Suprapubic skin (tissue), 4 donors: ENCODE results near the gene ANO2. TPM values are rescaled to one million over a fixed set of nuclear protein-coding genes. Genes with fewer than 3 reads are reported as not detected.

Experiments
- DNase-seq, 2 donors: peaks; one replicate each; pipeline ENCODE4 v3.0.0-alpha.2; 2019; ENCODE audit warnings: low spot score in 2 of 2
- H3K27ac ChIP-seq: fragments of 200-600 bp; sonication (generic); one replicate; pipeline ENCODE4 v1.5.1; 2019
- H3K27me3 ChIP-seq: fragments of 200-600 bp; sonication (generic); one replicate; pipeline ENCODE4 v1.5.1; 2019
- H3K36me3 ChIP-seq: fragments of 200-600 bp; sonication (generic); one replicate; pipeline ENCODE4 v1.5.1; 2019
- H3K4me1 ChIP-seq: fragments of 200-600 bp; sonication (generic); one replicate; pipeline ENCODE4 v1.5.1; 2019
- H3K4me3 ChIP-seq: fragments of 200-600 bp; sonication (generic); one replicate; pipeline ENCODE4 v1.5.1; 2019; ENCODE audit warnings: mild to moderate bottlenecking
- H3K9me3 ChIP-seq: fragments of 200-600 bp; sonication (generic); one replicate; pipeline ENCODE4 v1.5.1; 2019
- EP300 ChIP-seq: sonication (generic); formaldehyde crosslinking; IDR thresholded peaks from one replicate; pipeline ENCODE4 v1.6.1; 2017; ENCODE audit warnings: antibody characterized with exemption
- POLR2A ChIP-seq, 2 donors: fragments of 450-650 bp; IDR thresholded peaks; one replicate each; pipeline ENCODE4 v1.6.1; 2017; ENCODE audit warnings: antibody characterized with exemption in 2 of 2, mild to moderate bottlenecking in 2 of 2, moderate library complexity in 2 of 2
- POLR2AphosphoS5 ChIP-seq, 3 donors: sonication (generic); formaldehyde crosslinking; IDR thresholded peaks; one replicate each; pipeline ENCODE4 v1.6.1; 2017; ENCODE audit warnings: antibody characterized with exemption in 3 of 3
- WGBS: methylation state at CpG from one replicate; pipeline ENCODE4 v1.1.5; 2018; 5-methylcytosine and 5-hydroxymethylcytosine counted together
- total RNA-seq, 4 donors: library from RNA; depleted of rRNA; stranded (reverse); fragments of >200 nt; gene quantifications; one replicate each; pipeline ENCODE4 v1.1.0, GENCODE V29; 2016
- TF ChIP-seq, protein P1 (sequence below), 2 donors: fragments of 200-600 bp in 1 of 2; fragments of 450-650 bp in 1 of 2; sonication (generic) in 1 of 2; IDR thresholded peaks; one replicate each; pipeline ENCODE4 v1.5.1; 2016 to 2019; ENCODE audit warnings: antibody characterized with exemption in 2 of 2, mild to moderate bottlenecking in 1 of 2, moderate library complexity in 1 of 2

The ANO2 gene
- total RNA-seq, 4 donors from 2014 or later = 1.1 to 9.7 (median 2.0) TPM

DNA sequence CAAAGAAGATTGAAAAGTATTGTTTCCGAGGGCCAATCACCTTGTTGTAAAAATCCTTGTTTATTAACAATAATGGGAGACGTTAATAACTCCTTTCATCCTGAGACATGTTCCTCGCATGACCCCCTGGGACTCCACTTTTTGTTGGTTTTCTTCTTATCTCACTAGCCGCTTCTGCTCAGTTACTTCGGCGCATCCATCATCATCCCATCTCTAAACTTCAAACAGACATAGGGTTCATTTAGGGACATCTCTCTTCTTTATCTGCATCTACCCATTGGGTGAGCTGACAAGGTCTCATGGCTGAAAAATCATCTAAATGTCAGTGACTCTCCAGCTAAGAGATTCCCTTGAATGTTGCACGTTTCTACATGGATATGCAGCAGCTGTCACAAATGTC is 252.2 kb downstream of the ANO2 start:
- peaks cover 2% of the 10 kb centered on the region for H3K27me3 ChIP-seq
- 96% methylated on average over 7 of the region's 7 CpGs for WGBS
- no peak overlapping the region for H3K27ac ChIP-seq

DNA sequence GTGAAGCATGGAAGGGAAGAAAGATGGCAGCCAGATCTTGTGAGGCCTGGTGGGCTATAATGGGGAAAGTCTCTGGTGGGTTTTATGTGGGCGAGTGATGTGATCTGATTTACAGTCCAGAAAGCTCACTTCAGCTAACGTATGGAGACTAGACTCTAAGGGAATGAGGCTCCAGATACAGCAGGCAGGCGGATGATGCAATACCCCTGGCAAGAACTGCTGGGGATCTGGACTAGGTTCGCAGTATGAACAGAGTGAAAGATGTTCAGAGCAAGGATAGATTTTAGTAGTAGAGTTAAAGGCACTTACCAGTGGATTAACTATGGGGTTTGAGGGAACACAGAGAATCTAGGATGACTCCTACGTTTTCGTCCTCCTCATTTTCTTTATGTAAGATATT is 253.1 kb downstream of the ANO2 start:
- DNase-seq = no peak
- H3K9me3 ChIP-seq = no peaks in the 10 kb centered on the region
- no peaks in the 10 kb centered on the region for H3K36me3 ChIP-seq
- H3K4me1 ChIP-seq = no peaks in the 10 kb centered on the region
- no peaks in the 10 kb centered on the region for H3K27me3 ChIP-seq
- WGBS = 72% methylated on average over 6 of the region's 6 CpGs
- H3K27ac ChIP-seq = no peak overlapping the region
- TF ChIP-seq POLR2AphosphoS5 (IDR thresholded peaks at IDR 0.05) (no peak), EP300 (no peak), POLR2A (IDR thresholded peaks at IDR 0.05) (no peak)
- TF ChIP-seq, protein P1, sequence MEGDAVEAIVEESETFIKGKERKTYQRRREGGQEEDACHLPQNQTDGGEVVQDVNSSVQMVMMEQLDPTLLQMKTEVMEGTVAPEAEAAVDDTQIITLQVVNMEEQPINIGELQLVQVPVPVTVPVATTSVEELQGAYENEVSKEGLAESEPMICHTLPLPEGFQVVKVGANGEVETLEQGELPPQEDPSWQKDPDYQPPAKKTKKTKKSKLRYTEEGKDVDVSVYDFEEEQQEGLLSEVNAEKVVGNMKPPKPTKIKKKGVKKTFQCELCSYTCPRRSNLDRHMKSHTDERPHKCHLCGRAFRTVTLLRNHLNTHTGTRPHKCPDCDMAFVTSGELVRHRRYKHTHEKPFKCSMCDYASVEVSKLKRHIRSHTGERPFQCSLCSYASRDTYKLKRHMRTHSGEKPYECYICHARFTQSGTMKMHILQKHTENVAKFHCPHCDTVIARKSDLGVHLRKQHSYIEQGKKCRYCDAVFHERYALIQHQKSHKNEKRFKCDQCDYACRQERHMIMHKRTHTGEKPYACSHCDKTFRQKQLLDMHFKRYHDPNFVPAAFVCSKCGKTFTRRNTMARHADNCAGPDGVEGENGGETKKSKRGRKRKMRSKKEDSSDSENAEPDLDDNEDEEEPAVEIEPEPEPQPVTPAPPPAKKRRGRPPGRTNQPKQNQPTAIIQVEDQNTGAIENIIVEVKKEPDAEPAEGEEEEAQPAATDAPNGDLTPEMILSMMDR (IDR thresholded peaks at IDR 0.05) = no peak
- H3K4me3 ChIP-seq = no peak overlapping the region

More for the DNA sequence above, 252.2 kb downstream of the ANO2 start:
- Histone ChIP-seq H3K9me3 (peaks cover 3% of the 10 kb centered on the region), H3K4me1 (no peaks in the 10 kb centered on the region), H3K4me3 (no peak overlapping the region), H3K36me3 (no peaks in the 10 kb centered on the region)
- TF ChIP-seq POLR2AphosphoS5 (IDR thresholded peaks at IDR 0.05) (no peak), POLR2A (IDR thresholded peaks at IDR 0.05) (no peak), EP300 (no peak)
- TF ChIP-seq, protein P1 (IDR thresholded peaks at IDR 0.05) = no peak
- no peak for DNase-seq

DNA sequence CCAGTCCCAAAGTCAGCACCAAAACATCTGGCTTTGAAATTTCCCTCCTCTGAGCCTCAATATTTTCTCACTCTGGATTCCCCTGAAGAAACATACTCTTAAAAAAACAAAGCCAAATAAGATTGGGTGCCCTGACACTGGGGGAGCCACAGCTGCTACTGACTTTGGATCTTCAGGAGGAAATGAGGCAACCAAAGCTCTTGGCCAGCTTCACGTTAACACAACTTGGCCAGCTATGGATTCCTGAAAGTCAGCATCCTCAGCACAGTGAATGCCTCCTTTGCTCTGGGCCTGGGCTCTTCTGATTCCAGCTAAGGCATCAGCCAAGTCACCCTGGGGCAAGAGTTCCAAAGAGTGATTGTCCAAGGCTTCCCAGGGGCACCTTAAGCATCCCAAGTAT is 254.8 kb downstream of the ANO2 start:
- Histone ChIP-seq H3K4me1 (no peaks in the 10 kb centered on the region), H3K27ac (no peak overlapping the region), H3K36me3 (no peaks in the 10 kb centered on the region), H3K4me3 (no peak overlapping the region), H3K27me3 (no peaks in the 10 kb centered on the region), H3K9me3 (no peaks in the 10 kb centered on the region)
- DNase-seq = no peak
- TF ChIP-seq EP300 (no peak), POLR2A (IDR thresholded peaks at IDR 0.05) (no peak), POLR2AphosphoS5 (IDR thresholded peaks at IDR 0.05) (no peak)
- TF ChIP-seq, protein P1 (IDR thresholded peaks at IDR 0.05) = no peak
- 50% methylated on average over 1 of the region's 1 CpG for whole genome bisulfite sequencing

DNA sequence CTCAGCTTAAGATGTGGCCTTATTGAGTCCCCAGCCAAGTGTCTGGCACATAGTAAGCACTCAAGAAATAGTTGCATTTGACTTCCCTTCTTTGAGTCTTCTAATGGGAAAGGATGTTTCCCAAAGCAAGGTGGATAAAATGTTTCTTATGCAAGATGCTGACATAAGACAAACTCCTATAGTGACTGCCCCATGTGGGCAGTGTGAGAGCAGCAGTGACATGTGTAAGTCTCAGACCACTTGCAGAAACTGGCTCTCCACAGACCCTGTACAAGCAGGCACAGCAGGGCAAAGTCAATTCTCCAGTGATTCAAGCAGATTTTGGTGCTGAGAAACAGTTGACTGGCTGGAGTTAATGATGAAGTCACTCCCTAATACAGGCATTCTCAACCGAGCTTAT is 255.3 kb downstream of the ANO2 start:
- Histone ChIP-seq H3K27ac (no peak overlapping the region), H3K4me3 (no peak overlapping the region), H3K9me3 (no peaks in the 10 kb centered on the region), H3K4me1 (no peaks in the 10 kb centered on the region), H3K36me3 (no peaks in the 10 kb centered on the region), H3K27me3 (no peaks in the 10 kb centered on the region)
- DNase-seq = no peak
- TF ChIP-seq POLR2AphosphoS5 (IDR thresholded peaks at IDR 0.05) (no peak), POLR2A (IDR thresholded peaks at IDR 0.05) (no peak), EP300 (no peak)
- TF ChIP-seq, protein P1 (IDR thresholded peaks at IDR 0.05) = no peak
- 80% methylated on average over 1 of the region's 1 CpG for WGBS

DNA sequence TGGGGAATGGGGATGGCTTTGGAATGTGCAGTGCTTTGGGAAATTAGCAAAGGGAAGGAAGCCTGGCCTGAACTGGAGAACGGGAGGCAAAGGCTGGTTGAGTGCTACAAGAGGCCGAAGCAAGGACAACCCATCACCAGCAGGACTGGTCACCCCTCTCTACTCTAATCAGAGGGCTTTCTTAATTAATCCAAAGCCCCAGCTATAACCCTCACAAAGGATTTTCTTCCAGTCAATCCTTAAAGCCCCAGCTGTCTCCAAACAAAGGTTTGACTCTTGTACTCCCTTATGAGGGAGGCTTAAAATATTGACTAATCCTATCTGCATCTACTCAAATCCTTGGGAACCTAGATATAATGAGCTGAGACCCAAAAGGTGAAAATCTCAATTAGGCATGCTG is 256.8 kb downstream of the ANO2 start:
- H3K4me1 ChIP-seq = no peaks in the 10 kb centered on the region
- H3K27ac ChIP-seq = no peak overlapping the region
- no peak for TF ChIP-seq POLR2A (IDR thresholded peaks at IDR 0.05)
- TF ChIP-seq, protein P1 (IDR thresholded peaks at IDR 0.05) = no peak
- TF ChIP-seq EP300 = no peak
- TF ChIP-seq POLR2AphosphoS5 (IDR thresholded peaks at IDR 0.05) = no peak
- no peak overlapping the region for H3K4me3 ChIP-seq
- no peaks in the 10 kb centered on the region for H3K36me3 ChIP-seq
- no peaks in the 10 kb centered on the region for H3K9me3 ChIP-seq
- DNase-seq = no peak
- 92% methylated on average over 2 of the region's 2 CpGs for WGBS
- H3K27me3 ChIP-seq = peaks cover 2% of the 10 kb centered on the region
